Right kidney (tissue), 1 donor: ENCODE results near the gene ATP13A1.
"Not testable (repeated sequence)": the region's sequence is repeated elsewhere in the genome, so short reads cannot be mapped to it uniquely, and the experiment has no call there.

Experiments
- DNase-seq: peaks from one replicate; pipeline ENCODE4 v3.0.0-alpha.2; 2016

ATP13A1 gene

DNA sequence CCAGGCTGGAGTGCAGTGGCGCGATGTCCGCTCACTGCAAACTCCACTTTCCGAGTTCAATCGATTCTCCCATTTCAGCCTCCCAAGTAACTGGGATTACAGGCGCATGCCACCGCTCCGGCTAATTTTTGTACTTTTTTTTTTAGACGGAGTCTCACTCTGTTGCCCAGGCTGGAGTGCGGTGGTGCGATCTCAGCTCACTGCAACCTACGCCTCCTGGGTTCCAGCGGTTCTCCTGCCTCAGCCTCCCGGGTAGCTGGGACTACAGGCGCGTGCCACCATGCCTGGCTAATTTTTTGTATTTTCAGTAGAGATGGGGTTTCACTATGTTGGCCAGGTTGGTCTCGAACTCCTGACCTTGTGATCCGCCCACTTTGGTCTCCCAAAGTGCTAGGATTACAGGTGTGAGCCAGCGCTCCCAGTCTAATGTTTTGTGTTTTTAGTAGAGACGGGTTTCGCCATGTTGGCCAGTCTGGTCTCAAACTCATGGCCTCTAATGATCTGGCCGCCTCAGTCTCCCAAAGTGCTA, 2.0 kb upstream of the ATP13A1 start:
- DNase-seq: not testable (repeated sequence)

GRCh38 chr19:19662871-19663255, 613 bp downstream of the ATP13A1 start:
- DNase-seq: no peak

DNA sequence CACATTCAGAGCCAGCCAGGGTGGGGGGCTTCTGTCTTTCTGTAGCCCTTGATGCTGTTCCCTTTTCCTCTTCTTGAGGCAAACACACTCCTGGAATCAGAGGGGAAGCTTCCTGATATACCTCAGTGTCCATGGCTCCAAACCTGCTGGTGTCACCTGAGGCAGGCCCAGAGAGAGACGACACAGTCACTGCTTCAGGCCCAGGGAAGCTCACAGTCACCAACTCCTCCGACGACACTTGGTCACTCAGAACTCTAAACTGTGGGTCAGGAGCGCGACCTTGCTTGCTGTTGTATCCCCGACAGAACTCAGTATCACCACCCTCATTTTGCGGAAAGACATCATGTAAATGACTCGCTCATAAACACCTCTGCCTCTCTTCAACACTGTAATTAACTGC, 1.1 kb downstream of the ATP13A1 start:
- no peak for DNase-seq

DNA sequence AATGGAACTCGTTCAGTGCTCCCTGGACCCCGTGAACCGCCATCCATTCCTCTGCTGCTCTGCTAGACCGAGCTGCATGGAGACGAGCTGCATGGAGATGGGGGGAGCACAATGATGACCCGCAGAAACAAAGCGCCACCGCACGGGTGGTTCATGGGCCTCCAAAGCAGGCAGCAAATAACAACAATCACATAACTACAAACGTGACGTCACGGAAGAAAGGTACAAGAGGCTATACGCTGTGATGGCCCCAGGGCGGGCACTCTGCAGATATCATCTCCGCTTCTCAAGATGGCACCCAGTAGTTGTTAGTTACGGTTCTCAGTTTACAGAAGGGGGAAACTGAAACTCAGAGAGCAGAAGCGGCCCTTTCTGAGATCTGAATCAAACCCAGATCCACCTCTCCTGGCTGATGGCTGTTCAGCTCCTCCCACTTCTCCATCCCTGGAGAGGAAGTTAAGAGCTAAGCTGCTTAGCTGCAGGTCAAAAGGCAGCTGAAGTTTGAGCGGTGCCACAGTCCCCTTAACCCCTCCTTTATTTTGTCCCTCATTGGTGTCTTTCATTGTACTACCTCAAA, 1.7 kb downstream of the ATP13A1 start:
- no peak for DNase-seq

DNA sequence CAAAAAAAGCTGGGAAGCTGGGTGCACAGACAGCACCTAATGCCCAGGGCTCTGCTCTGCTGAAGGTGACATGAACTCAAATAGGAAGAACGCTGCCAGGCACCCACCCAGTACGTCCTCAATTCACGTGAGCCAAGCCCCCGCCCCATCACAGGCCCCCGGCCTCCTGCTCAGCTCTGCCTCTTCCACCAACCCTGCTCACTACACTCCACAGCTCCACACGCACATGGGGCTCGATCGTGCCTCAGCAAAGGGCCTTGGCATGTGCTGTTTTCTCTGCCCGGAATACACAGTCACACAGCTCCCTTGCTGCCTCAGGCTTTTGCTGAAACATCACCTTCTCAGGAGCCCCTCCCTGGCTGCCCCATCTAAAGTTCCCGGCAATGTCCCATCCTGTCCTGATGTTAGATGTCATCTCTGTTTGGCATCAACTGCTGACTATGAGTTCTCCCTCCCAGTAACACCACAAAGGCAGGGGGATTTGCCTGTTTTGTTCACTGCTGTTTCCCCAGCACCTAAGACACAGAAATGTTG, 2.3 kb downstream of the ATP13A1 start:
- no peak for DNase-seq

DNA sequence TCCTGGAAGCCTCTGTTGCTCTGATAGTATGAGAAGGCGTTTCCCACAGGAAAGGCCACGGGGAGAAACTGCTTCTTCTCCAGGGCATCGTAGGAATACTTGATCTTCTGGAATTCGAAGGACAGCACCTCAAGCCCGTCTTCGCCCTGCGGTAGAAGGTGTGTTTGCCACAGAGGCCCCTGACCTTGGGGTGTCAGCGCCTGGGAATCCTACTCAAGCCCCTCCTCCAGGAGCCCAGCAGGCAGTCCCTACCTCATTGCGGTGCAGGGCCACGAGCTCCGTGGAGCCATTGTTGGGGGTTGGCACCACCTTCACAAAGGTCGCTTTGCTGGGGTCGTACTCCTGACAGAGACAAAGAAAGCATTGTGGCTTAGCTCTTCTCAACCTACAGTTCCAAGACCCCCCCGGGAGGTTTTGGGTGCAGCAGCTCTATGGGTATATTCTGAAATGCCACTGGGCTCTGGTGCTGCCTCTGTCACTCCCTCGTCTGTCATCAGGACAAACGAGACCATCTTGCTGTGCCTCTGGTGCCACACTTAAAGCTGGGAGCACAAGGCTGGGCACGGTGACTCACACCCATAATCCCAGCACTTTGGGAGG, 3.7 kb downstream of the ATP13A1 start:
- DNase-seq: no peak

- no peak for DNase-seq
These were observed 6.1 kb downstream of the ATP13A1 start for GRCh38 chr19:19657397-19657783.

DNA sequence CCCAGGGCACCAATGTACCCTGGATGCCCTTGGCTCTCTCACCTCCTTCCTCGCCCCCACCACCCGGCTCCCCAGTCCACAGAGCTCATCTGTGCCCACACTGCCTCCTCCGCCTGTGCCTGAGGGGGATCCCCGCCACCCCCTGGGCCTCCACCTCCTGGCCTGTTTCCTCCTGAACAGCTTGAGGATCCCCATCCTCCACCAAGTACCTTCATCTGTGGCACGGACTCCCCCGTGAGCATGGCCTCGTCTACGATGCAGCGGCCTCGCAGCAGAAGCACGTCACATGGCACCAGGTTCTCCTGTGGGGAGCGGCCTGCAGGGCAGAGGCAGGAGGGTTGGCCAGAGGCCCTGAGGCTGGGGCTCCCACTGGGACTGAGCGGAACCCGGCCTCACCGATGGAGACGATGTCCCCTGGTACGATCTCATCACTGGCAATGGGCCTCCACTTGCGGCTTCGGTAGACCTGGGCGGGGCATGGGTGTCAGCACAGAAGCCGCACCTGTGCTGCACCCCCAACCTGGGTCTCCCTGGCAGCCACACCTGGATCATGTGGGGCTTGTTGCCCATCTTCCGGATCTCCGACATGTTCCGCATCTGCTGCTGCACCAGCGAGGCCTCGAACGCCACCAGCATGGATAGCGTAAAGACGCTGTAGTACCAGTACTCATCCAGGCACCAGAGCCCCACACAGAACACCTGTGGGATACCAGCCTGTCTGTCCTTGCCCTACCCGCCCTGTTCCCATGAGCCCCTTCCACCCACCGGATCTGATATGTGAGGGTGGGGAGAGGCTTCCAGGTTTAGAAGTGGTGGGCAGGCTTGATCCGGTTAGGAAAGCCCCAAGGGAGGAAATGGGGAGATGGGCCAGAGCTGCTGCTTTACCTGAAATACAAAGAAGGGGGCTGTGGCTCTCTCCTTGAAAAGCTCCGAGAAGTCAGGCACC, 6.8 kb downstream of the ATP13A1 start:
- no peak for DNase-seq

- no peak for DNase-seq
These were observed 7.7 kb downstream of the ATP13A1 start for GRCh38 chr19:19655641-19656343.

DNA sequence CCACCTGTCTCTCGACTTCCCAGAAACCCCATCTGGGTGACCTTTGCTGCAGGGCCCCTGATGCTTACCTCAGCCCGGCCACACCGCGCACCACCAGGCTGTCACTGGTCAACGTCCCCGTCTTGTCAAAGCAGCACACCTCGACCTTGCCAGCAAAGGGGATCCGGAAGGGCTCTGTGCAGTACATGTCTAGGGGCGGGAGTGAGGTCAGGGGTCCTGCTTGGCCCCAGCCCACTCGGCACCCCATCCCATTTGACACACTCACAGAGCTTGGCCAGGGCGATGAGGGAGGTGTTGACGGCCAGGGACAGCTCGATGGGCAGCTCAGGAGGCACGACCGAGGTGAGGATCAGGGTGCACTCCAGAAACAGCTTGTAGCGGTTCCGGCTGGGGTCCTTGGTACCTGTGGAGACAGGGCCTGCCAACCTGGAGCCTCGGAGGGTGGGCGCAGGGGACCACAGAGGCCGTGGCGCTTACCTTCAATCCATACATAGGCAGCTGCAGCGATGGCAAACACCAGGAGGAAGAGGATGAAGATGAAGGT, 8.4 kb downstream of the ATP13A1 start:
- DNase-seq: no peak

GRCh38 chr19:19654441-19654840, 9.0 kb downstream of the ATP13A1 start:
- no peak for DNase-seq

DNA sequence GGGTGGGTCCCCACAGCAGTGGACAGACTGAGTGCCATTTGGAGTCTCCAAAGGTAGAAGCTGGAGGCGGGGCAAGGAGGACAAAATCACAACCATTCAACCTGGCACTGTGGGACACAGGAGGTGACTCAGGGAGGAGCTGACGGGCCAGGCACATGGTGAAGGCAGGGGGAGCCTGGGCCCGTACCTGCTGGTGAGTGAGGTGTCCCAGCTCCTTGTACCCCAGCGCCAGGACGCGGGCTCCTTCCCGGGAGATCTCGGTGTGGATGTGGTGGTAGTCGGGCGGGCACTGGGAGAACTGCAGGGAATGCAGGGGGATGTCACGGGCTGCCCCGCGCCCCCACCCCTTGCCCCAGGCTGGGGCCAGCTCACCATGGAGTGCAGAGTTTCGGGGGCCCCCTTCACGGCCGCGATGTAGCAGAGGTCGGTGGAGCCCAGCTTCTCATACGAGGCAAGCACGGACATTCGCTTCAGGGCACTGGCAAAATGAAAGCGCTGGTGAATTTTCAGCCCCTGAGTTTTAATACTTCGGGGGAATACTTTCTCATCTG, 9.8 kb downstream of the ATP13A1 start:
- DNase-seq: no peak

DNA sequence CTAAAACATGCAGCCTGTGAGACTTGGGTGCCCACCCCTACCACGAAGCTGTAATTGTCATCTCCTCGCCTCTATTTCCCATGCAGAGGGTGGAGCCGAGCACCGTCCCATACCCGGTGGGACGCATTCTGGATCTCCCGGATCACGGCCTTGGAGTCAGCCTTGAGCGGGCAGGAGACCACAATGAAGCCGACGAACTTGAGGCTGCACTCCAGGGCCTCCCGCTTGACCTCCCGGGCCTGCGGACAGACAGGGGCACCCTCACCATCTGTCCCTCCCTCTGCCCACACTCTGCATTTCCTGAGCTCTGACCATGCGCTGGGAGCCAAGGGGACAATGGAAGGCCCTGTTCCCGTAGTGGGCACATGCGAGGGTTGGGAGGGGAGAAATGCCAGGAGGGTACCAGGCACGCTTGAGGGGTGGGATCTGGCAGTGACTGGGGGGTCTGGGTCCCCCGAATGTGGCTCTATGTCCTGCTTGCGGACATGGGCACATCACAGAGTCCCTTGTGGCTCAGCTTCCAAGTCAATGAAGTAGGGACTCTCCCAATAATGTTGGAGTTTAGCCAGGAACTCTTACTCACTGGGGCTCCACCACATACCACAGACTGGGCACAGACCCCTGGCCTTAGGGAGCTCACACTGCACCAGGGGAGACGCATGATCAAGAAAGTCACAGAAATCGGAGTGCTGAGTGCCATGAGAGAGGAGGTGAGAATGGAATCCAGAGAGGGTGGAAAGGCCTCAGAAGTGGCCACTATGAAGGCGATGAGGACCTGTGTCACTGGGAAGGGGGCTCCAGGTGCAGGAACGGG, 10.8 kb downstream of the ATP13A1 start:
- DNase-seq: no peak

- DNase-seq: no peak
These were observed 12.4 kb downstream of the ATP13A1 start for GRCh38 chr19:19651076-19651475.

DNA sequence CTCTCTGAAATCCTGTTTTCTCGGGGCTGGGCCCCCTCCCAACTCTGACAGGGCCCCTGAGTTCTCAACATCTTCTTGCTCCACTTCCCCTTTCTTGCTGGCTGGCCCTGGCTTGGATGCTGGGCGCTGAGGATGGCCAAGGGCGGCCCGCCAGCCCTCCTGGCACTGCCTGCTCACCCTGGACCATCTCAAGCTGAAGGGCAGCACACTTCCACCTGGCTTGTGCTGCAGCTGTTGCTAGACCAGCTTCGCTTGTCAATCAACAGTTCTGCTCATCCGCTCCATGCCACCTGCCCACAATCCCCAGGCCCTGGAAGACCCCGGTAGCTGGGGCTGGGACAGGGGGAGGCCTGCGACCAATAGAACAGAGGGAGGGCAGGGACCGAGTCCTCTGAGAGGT, 13.1 kb downstream of the ATP13A1 start:
- DNase-seq: no peak

- no peak for DNase-seq
These were observed 13.9 kb downstream of the ATP13A1 start for GRCh38 chr19:19649580-19649995.

- no peak for DNase-seq
These were observed 14.3 kb downstream of the ATP13A1 start for GRCh38 chr19:19649155-19649554.

- DNase-seq: no peak
These were observed 16.2 kb downstream of the ATP13A1 start for GRCh38 chr19:19647037-19647835.

DNA sequence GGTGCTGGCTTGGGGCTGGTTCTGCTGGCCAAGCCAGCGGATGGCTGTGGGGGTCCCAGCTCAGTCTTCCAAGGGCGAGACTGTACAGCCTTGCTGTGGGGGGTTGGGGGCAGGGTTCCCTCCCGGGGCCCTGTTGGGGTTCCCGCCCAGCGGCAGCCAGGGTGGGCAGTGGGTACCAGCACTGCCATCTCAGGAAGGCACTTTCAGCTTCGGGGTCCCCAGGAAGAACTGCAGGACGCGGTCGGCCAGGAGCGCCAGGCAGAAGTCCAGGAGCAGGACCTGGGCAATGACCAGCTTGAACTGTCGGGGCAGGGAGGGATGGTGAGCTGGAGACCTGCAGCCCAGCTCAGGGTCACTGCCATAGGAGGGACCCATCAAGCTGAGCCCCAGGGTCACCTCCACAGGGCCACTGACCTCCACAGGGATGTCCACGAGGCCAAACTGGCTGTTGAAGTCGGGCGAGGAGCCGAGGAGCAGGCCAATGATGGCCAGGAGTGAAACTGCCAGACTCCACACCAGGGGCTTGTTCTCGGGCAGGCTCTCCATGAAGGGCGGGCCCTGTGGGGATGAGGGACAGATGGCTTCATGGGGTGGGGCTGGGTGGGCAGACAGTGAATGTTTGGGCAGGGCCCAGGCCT, 18.1 kb downstream of the ATP13A1 start:
- DNase-seq: no peak

GRCh38 chr19:19644054-19644388, 19.5 kb downstream of the ATP13A1 start:
- DNase-seq: no peak
